Activated gamma-delta T cell (primary cell): ENCODE measurements around the gene EIF2D.
A peak's percentile ranks its signal among the peaks of the same experiment; 100 is the strongest.
"Not testable (repeated sequence)": the region's sequence is repeated elsewhere in the genome, so short reads cannot be mapped to it uniquely, and the experiment has no call there.

ENCODE experiments used
- DNase-seq: peaks from one replicate; lab custom pipeline; 2025; lab: John Stamatoyannopoulos, UW

The EIF2D gene

GRCh38 chr1:206587904-206588303, 24.4 kb downstream of the EIF2D start:
- no peak for DNase-seq

- no peak for DNase-seq
Observed at GRCh38 chr1:206586501-206587445, 25.5 kb downstream of the EIF2D start.

GRCh38 chr1:206584683-206585082, 27.6 kb downstream of the EIF2D start:
- no peak for DNase-seq

- no peak for DNase-seq
Observed at GRCh38 chr1:206583707-206584648, 28.3 kb downstream of the EIF2D start.

- DNase-seq: no peak
Observed at GRCh38 chr1:206582971-206583706, 29.1 kb downstream of the EIF2D start.

GRCh38 chr1:206582537-206582936, 29.7 kb downstream of the EIF2D start:
- DNase-seq: no peak

- peak; percentile 58 for DNase-seq
Observed at GRCh38 chr1:206581571-206581981, 30.7 kb downstream of the EIF2D start.

GRCh38 chr1:206581114-206581497, 31.2 kb downstream of the EIF2D start:
- not testable (repeated sequence) for DNase-seq

GRCh38 chr1:206580438-206581113, 31.7 kb downstream of the EIF2D start:
- DNase-seq: no peak

- DNase-seq: peak; percentile 67
Observed at GRCh38 chr1:206579747-206580437, 32.4 kb downstream of the EIF2D start.

GRCh38 chr1:206578978-206579374, 33.3 kb downstream of the EIF2D start:
- no peak for DNase-seq

- no peak for DNase-seq
Observed at GRCh38 chr1:206578068-206578977, 33.9 kb downstream of the EIF2D start.

GRCh38 chr1:206577626-206578025, 34.6 kb downstream of the EIF2D start:
- no peak for DNase-seq

GRCh38 chr1:206575894-206576737, 36.1 kb downstream of the EIF2D start:
- no peak for DNase-seq

GRCh38 chr1:206575165-206575893, 36.9 kb downstream of the EIF2D start:
- no peak for DNase-seq

GRCh38 chr1:206573762-206574161, 38.5 kb downstream of the EIF2D start:
- DNase-seq: no peak

GRCh38 chr1:206573319-206573718, 38.9 kb downstream of the EIF2D start:
- no peak for DNase-seq

- DNase-seq: no peak
Observed at GRCh38 chr1:206572835-206573234, 39.4 kb downstream of the EIF2D start.
